Choroid plexus epithelial cell (primary cell): ENCODE results near the gene ITM2C.

Experiments
- DNase-seq: peaks from one replicate; pipeline ENCODE4 v3.0.0-alpha.2; 2010; ENCODE audit warnings: low read depth
- H3K4me3 ChIP-seq: 2 replicates; pipeline ENCODE4 v1.5.1; 2011; ENCODE audit warnings: low read depth, mild to moderate bottlenecking, control low read depth, low read length, moderate library complexity
- CTCF ChIP-seq: conservative IDR thresholded peaks from 2 replicates; pipeline ENCODE4 v1.5.1; 2011; ENCODE audit warnings: low read depth, mild to moderate bottlenecking, control low read depth, inconsistent platforms, low read length, moderate library complexity

ITM2C gene

DNA sequence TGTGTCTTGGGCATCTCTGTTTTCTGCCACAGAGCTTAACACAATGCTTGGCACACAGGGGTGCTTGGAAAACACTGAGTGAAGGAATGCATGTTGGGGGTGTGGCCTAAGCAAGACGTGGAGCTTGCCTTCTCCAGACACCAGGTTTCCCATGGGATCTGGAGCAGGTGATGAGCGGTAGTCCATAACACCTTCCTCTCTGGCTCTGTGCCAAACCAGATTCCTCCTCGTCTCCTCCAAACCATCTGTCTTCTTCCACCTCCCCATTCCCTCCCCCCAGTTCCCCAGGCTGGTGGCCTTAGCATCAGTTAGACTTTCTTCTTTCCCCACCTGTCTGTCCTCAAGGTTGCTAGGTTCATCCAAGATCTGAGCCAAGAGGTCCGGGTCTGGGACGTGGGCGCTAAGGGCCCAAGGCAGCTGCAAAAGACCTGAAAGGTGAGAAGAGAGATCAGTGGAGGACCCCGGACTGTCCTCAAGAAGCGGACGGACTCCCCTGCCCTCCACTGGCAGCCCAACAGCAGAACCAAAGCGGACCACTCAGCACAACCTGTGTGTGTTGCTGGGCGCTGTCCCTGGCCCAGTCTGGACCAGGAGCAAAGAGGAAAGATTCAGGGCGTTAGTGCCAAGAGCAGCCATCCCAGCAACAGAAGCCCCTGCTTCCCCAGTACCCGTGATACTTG is 1.2 kb upstream of the ITM2C start:
- TF ChIP-seq CTCF = no peak
- DNase-seq = no peak
- no peak overlapping the region for H3K4me3 ChIP-seq

DNA sequence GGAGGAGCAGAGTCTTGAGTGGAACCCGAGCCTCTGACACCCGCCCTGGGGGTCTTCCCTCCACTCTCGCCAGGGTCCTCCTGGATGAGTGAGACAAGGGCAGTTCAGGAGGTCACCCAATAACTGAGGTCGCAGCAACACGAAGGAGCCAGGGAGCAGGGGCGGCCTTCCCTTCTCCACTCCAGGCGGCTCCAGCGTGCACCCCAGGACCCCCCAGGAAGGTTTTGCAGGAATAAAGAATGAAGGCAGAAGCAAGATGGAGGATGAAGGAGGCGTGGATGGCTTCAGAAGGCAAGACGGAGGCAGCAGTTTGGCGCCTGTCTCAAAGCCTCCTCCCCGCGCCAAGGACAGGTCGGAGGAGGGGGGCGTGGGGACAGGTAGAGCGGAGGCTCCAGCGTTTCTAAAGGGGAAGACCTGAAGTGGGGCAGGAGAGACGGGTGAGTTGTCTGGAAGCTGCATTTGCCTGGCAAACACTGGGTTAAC is 579 bp upstream of the ITM2C start:
- DNase-seq = no peak
- peak overlapping the region; percentile 77 for H3K4me3 ChIP-seq
- no peak for TF ChIP-seq CTCF

GRCh38 chr2:230865307-230865765 is 594 bp downstream of the ITM2C start:
- no peak for DNase-seq
- TF ChIP-seq CTCF = no peak
- peak overlapping the region; percentile 77 for H3K4me3 ChIP-seq

GRCh38 chr2:230865766-230866755 is 1.3 kb downstream of the ITM2C start:
- peak overlapping the region; percentile 77 for H3K4me3 ChIP-seq
- peak; percentile 28 for DNase-seq
- peak; percentile 34 for TF ChIP-seq CTCF

GRCh38 chr2:230866756-230867523 is 2.2 kb downstream of the ITM2C start:
- TF ChIP-seq CTCF = peak; percentile 15
- no peak for DNase-seq
- H3K4me3 ChIP-seq = no peak overlapping the region

DNA sequence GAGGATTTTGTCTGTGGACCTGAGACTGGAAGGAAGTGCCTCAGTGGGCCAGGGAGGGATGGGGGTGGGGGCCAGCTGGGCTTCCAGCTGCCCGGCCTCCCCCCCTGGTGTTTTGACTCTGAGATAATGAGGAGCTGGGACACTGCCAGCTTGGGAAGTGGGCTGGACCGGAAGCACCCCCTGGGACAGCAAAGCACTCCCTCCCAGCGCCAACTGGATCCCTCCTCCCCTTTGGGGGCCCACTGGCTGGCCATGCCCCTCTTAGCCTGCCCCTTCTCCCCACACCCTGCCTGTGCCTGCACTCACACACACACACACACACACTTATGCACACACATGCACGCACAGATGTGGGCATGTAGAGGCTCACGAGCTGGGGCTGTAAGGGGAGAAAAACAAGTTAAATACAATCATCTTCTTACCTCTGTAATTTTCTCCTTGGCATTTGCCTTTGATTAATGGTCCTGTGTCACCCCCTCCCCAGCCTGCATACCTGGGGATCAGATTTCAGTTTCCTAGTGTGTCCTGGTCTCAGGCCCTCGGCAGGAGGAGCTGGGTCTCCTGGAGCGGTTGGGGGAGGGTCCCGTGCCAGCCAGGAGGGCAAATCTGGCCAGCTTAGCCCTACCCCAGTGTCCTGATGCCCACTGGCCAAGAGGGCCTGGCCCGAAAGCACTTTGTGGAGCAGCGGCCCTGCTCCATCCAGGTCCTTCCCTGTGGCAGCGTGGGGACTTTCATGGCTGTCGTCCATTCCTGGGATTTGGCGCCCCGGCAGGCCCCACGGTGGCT is 3.6 kb downstream of the ITM2C start:
- DNase-seq = no peak
- no peak overlapping the region for H3K4me3 ChIP-seq
- no peak for TF ChIP-seq CTCF
